Muscle of arm (tissue), 12 donors: ENCODE data around the gene ANKRD30A. TPM values are rescaled to one million over a fixed set of nuclear protein-coding genes. Genes with fewer than 3 reads are reported as not detected.
"Not testable (repeated sequence)": the region's sequence is repeated elsewhere in the genome, so short reads cannot be mapped to it uniquely, and the experiment has no call there.

Experiments
- DNase-seq: peaks from one replicate; pipeline ENCODE4 v3.0.0-alpha.2; 2013
- polyA plus RNA-seq, 12 donors: library from polyadenylated mRNA; unstranded; fragments of 120-200 nt; gene quantifications; one replicate each; pipeline ENCODE4 v1.2.1, GENCODE V29; 2013; ENCODE audit not compliant: insufficient read length in 12 of 12

Gene ANKRD30A
- polyA plus RNA-seq, 12 donors, result not detected

GRCh38 chr10:37246637-37247036 lies 121.2 kb downstream of the ANKRD30A start:
- DNase-seq, result no peak

GRCh38 chr10:37255837-37256236 lies 130.4 kb downstream of the ANKRD30A start:
- DNase-seq, result not testable (repeated sequence)

DNA sequence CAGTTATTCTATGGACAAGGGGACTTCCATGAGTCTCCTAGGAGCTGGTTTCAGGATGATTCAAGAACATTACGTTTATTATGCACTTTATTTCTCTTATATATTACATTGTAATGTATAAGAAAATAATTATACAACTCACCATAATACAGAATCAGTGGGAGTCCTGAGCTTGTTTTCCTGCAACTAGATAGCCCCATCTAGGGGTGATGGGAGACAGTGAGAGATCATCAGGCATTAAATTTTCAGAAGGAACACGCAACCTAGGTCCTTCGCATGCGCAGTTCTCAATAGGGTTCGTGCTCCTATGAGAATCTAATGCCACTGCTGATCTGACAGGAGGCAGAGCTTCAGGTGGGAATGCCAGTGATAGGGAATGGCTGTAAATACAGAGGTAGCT lies 137.9 kb downstream of the ANKRD30A start:
- DNase-seq, result no peak

GRCh38 chr10:37268266-37268665 lies 142.9 kb downstream of the ANKRD30A start:
- DNase-seq, result no peak

DNA sequence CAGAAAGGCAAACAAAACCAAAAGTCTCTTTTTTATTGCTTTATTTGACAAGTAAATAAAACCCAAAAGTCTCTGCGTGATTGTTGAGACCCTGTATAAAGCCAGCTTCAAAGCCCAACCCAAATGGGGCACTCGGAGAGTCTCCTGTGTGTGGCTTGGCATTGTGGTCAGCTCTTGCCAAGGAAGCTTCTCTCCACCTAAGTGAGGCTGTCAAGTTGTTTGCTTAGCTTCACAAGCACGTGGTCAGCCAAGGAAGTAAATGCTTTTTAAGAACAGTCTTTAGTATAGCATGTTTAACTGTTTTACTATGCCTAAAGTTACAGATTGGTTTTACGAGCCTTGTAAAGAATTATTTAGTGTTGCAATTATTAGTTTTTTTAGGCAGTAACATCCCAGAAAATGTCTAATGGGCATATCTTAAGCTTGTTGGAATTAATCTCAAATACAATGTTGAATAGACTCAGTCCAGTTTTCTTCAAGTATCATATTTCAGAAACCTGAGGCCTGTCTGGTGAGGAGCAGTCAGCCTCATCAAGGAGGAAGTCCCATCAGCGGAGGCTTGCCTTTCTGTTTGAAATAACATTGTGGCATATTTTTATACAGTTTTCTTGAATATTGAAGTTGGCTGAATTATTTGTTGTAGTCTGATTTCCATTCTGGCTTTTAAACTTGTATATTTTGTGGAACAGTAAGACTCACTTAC lies 144.3 kb downstream of the ANKRD30A start:
- DNase-seq, result no peak

DNA sequence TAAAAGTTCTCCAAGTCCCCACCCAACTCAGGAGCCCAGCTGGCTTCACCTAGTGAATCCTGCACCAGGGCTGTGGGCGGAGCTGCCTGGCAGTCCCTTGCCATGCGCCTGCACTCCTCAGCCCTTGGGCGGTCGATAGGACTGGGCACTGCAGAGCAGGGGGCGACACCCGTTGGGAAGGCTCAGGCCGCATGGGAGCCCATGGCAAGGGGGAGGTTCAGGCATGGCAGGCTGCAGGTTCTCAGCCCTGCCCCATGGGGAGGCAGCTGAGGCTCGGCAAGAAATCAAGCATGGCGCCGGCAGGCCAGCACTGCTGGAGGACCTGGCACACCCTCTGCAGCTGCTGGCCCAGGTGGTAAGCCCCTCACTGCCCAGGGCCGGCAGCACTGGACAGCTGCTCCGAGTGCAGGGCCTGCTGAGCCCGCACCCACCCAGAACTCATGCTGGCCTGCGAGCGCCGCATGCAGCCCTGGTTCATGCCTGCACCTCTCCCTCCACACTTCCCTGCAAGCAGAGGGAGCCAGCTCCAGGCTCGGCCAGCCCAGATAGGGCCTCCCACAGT lies 149.9 kb downstream of the ANKRD30A start:
- DNase-seq, result no peak

- no peak for DNase-seq
These were observed 159.7 kb downstream of the ANKRD30A start for GRCh38 chr10:37285063-37285462.

- DNase-seq, result no peak
These were observed 164.6 kb downstream of the ANKRD30A start for GRCh38 chr10:37289833-37290464.

DNA sequence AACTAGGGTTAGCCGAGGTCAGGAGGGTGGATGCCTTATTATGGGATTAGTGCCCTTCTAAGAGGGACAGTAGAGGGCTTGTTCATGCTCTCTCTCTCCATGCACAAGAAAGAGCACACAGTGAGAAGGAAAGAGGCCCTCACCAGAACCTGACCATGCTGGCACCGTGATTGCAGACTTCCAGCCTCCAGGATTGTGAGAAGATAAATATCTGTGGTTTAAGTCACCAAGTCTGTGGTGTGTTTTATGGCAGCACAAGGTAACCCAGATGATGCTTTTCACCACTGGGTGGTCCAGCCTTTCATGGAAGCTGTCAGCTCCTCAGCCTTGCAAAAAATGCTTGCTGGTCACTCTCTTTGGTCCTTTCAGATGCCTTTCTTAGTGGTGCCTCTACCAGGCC lies 175.9 kb downstream of the ANKRD30A start:
- no peak for DNase-seq

DNA sequence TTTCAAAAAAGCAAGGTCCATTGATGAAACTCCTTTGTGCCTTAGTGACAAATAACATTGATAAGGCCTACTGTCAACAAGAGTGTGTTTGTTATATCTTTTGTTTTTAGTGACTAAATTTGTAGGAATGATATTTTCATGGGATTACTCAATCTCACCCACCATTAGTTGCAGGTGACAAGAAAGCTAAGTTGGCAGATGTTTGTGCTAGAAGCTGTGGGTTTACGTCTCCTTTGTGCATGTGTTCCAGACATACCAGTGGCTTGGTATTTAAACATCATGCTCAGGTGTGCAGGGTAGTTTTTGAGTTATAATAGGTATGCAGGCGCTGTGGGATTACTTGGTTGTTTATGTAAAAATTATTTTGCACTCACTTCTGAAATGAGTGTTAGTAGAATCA lies 178.6 kb downstream of the ANKRD30A start:
- DNase-seq, result no peak

- DNase-seq, result no peak
These were observed 189.0 kb downstream of the ANKRD30A start for GRCh38 chr10:37314350-37314749.

DNA sequence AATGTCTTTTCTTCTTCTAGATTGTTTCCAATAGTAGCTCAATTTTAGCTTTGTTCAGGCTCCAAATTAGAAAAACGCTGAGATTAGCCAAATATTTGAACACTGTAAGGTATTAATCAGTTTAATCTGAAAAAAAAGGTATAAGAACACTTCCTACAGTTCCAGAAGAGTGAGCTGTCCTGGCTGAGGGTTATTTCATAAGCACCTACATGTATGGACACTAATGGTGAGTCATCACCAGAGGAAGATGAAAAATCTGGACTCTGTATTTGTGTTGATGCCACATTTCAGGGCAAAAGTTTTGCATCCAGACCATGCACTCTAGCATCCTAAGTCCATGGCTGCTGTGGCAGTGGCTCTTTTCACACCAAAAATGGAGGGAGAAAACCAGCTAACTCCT lies 189.5 kb downstream of the ANKRD30A start:
- no peak for DNase-seq

- DNase-seq, result no peak
These were observed 219.0 kb downstream of the ANKRD30A start for GRCh38 chr10:37344413-37344812.

- no peak for DNase-seq
These were observed 254.6 kb downstream of the ANKRD30A start for GRCh38 chr10:37379991-37380390.

- no peak for DNase-seq
These were observed 255.9 kb downstream of the ANKRD30A start for GRCh38 chr10:37381271-37381670.

GRCh38 chr10:37384923-37385322 lies 259.5 kb downstream of the ANKRD30A start:
- DNase-seq, result no peak

DNA sequence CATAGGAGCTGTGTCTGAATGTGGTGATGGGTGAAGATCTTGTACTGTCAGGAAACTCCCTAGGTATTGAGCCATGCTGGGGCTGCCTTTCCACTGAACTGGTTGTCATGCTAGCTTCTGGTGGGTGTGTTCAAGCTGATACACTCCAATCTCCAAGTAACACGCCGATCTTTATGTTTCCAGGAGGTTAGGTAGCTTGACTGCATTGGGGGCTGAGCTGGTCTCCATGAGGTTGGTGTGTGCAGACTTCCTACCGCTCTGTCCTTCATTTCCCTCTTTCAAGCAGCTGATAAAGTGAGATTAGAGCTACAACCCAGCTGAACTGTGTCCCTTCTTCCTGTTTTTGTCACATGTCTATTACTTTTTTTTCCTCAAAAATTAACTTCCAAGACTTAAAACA lies 265.5 kb downstream of the ANKRD30A start:
- no peak for DNase-seq

GRCh38 chr10:37400774-37401173 lies 275.4 kb downstream of the ANKRD30A start:
- not testable (repeated sequence) for DNase-seq

GRCh38 chr10:37401225-37401624 lies 275.8 kb downstream of the ANKRD30A start:
- no peak for DNase-seq

GRCh38 chr10:37403776-37404175 lies 278.4 kb downstream of the ANKRD30A start:
- no peak for DNase-seq
